IPS-18c (cell line): Measurements from ENCODE around the gene AQP11.
"Not testable (repeated sequence)": the region's sequence is repeated elsewhere in the genome, so short reads cannot be mapped to it uniquely, and the experiment has no call there.

Source experiments
- H3K4me3 ChIP-seq: 2 replicates; pipeline ENCODE4 v1.7.0; 2013; ENCODE audit warnings: low read depth, mild to moderate bottlenecking, low read length, moderate library complexity; ENCODE audit not compliant: insufficient read depth
- H3K9me3 ChIP-seq: one replicate; pipeline ENCODE4 v1.6.1; 2013; ENCODE audit warnings: mild to moderate bottlenecking, low read length, moderate library complexity; ENCODE audit not compliant: control insufficient read depth, insufficient read depth

The AQP11 gene, protein sequence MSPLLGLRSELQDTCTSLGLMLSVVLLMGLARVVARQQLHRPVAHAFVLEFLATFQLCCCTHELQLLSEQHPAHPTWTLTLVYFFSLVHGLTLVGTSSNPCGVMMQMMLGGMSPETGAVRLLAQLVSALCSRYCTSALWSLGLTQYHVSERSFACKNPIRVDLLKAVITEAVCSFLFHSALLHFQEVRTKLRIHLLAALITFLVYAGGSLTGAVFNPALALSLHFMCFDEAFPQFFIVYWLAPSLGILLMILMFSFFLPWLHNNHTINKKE

DNA sequence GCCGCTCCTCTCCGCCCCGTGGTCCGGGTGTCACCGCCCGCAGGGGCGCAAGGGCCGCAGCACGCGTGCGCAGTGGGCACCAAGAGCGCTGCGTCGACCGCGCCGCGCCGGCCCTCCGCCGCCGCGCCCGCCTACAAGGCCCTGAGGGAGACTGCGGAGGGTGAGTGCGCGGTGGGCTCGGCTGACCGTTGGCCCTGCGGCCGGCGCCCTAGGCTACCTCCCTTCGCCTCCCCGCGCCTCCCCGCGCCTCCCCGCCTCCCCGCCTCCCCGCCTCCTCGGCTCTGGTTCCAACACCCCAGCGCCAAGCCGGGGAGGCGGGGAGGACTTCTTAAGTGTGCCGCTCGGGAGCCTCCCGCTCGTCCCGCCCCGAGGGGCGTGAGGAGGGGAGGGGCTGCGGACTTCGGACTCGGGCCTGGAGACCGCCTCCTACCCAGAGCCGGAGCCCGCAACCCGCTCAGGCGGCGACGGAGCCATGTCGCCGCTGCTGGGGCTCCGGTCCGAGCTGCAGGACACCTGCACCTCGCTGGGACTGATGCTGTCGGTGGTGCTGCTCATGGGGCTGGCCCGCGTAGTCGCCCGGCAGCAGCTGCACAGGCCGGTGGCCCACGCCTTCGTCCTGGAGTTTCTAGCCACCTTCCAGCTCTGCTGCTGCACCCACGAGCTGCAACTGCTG is at the start of gene AQP11:
Gene AQP11 (plus strand): TSS at position 433 of the 673 bp plus-strand sequence. CDS start 40 bp downstream, at position 473.
- Histone ChIP-seq H3K9me3 (no peaks in the 10 kb centered on the region), H3K4me3 (peak within 1 kb of the TSS; percentile 77)

DNA sequence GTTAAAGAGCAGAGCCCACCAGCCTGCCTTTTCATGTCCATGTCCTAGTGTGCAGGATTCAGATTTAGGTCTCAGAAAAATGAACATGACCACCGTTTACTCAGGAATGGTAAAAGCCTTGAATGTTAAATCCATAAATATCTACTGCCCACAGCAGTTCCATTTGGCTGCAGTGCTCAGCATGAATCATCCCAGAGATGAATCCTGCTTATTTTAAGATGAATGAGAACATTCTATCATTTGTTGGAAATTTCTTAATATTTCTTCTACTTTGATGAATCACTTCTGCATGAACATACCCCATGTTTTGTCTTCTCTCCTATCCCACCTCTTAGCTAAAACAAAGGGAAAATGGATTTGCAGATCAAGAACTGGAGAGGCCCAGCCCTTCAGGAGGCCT is 47.5 kb upstream of the AQP11 start:
- Histone ChIP-seq H3K9me3 (peaks cover 3% of the 10 kb centered on the region), H3K4me3 (no peak overlapping the region)

DNA sequence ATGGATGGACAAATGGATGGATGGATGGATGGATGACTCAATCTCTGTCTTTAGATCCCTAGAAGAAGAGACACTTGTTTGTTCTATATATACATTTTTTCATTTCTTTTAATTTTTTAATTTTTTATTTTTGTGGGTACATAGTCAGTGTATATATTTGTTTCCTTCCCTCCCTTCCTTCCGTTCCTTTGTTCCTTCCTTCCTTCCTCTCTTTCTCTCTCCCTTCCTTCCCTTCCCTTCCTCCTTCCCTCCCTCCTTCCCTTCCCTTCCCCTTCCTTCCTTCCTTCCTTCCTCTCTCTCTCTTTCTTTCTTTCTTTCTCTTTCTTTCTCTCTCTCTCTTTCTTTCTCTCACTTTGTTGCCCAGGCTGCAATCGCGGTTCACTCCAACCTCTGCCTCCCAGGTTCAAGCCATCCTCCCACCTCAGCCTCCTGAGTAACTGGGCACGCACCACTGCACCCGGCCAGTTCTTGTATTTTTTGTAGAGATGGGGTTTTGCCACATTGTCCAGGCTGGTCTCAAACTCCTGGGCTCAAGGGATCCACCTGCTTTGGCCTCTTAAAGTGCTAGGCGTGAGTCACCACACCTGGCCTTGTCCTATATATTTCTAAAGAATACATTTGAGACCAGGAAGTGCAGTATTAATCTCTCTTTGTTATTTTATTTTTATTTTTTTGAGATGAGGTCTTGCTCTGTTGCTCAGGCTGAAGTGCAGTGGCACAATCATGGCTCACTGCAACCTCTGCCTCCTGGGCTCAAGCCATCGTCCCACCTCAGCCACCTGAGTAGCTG is 42.5 kb upstream of the AQP11 start:
- no peak overlapping the region for H3K4me3 ChIP-seq

DNA sequence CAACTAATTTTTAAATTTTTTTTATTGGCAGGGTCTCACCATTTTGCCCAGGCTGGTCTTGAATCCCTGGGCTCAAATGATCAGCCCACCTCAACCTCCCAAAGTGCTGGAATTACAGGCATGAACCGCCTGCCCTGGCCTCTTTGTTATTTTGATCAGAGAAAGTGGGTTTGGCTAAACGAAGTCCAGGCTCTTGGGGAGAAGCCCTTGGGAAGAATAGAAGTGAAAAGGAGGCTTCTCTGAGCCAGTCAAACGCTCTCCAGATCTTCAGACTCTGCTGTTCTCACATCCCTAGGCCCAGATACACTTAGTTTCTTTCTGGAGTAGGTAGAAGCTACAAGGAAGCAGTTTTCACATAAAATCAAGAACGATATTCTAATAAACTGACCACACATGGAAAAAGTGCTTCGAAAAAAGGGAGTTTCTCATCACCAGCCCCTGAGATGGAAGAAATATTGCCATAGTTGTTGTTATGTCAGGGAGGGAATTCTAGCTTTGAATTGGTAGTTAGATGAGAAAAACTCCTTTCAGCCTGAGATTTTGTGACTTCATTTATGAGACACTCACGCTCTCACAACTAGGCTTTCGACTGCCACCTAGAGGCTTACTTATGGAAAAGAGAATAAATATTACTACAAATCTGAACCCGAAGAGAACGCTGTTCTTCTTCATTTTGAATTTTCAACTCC is 41.7 kb upstream of the AQP11 start:
- Histone ChIP-seq H3K4me3 (no peak overlapping the region), H3K9me3 (peaks cover 2% of the 10 kb centered on the region)

More for the DNA sequence above, 42.5 kb upstream of the AQP11 start:
- H3K9me3 ChIP-seq: peaks cover 2% of the 10 kb centered on the region

DNA sequence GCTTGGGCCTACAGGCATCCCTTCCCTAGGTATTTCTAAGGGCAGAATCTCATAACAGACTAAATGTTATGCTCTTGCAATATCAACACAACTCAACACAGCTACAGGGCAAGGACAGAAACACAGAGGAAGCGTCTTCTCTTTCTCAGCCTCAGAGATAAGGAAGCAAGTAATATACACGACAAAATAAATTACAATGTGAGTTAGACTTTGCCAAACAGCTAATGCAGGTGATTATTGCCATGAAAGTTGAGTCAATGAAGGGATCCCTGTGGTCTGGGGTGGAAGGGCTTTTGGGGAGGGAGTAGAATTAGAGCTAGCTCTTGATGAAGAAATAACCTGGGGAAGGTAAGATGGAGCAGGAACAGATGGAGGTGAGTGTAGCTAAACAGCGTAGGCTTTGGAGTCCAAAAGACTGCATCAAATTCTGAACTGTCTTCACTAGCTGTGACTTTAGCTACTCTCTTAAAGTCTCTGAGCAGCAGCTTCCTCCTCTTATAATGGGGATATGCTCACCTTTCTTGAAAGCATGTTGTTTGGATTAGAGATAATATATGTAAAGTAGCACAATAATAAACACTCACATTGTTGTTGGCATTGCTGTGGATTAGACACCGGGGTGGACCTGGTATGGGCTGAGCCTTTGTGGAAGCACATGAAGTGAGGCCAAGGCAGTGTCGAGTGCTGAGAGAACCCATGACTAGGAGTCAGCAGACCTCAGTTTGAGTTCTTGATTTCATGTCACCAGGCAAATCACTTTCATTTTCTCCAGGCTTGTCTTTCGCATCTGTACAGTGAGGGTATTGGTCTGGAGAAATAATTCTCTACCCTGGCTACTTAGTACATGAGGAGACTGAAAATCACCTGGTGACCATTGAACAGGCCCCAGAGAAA is 41.0 kb upstream of the AQP11 start:
- Histone ChIP-seq H3K9me3 (peaks cover 2% of the 10 kb centered on the region), H3K4me3 (no peak overlapping the region)

DNA sequence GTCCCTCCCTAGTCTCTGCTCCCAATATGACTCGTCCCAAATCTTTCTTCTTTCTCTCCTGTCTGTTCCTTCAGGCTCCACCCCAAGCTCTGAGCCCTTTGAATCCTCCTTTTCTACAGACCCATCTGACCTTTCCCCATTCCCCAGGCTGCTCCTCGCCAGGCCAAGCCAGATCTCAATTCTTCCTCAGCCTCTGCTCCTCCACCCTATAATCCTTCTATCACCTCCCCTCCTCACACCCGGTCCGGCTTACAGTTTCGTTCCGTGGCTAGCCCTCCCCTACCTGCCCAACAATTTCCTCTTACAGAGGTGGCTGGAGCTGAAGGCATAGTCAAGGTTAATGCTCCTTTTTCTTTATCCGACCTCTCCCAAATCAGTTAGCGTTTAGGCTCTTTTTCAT is 38.3 kb upstream of the AQP11 start:
- not testable (repeated sequence) for H3K4me3 ChIP-seq, H3K9me3 ChIP-seq

DNA sequence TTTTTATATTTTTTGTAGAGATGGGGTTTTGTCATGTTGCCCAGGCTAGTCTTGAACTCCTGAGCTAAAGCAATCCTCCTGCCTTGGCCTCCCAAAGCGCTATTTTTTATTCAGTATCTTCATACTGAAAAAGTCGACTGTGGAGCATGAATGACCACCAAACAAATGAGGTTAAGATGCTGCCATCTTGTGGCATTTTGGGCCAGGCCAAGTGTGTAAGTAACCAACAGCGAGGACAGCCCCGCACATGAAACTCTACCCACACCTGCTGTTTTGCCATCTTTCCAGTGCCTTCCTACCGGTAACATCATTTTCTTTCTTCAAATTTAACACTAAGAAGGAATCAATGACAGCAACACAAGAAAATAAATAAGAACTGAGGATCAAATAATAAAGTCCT is 32.2 kb upstream of the AQP11 start:
- Histone ChIP-seq H3K4me3 (no peak overlapping the region), H3K9me3 (peaks cover 2% of the 10 kb centered on the region)

DNA sequence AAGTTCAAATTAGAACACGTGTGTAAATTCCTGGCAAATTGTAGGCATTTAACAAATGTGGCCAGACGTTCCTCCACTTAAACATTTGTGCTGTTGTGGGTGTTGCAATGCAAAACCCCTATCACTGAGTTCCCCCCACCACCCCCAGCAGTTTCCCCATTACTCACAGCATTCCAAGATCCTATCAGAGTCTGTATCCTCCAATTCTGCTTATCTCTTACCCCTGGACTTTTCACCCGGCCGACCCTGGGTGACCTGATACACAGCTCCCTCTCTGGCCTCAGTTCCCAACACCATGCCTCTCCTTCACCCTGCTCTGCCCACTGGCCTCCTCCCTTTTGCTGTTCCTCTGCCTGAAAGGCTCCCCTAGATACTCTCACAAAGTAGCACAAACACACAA is 31.4 kb upstream of the AQP11 start:
- Histone ChIP-seq H3K4me3 (no peak overlapping the region), H3K9me3 (peaks cover 2% of the 10 kb centered on the region)

DNA sequence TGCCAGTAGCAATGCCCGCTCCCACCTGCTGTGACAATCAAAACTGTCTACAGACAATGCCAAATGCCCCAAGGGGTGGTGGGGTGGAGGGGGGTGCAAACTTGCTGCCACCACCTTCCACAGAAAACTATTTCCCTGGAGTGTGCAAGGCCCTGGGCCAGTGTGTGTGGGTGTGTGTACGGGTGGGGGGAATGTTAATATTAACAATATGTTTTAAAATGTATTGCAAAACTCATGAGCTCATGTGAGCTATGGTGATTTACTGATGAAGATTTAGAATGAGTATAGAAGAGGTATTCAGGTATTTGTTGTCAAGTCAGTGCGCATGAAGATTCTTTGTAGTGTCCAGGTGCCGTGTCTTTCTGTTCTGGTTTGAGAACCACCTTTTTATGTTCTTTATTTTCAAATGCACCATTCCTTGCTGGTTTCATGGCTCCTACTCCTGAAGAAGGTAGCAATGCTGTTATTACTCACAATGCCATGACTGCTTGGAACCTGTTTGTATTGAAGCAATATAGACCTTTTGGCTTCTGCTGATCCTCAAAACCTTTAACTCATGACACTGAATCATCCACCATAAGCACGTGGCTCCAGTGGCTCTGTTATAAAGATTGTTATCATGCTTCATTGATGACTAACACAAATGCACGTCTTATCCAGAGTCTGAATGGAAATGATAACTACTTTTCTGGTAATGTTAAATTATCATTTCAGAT is 29.9 kb upstream of the AQP11 start:
- Histone ChIP-seq H3K4me3 (no peak overlapping the region), H3K9me3 (peaks cover 2% of the 10 kb centered on the region)

DNA sequence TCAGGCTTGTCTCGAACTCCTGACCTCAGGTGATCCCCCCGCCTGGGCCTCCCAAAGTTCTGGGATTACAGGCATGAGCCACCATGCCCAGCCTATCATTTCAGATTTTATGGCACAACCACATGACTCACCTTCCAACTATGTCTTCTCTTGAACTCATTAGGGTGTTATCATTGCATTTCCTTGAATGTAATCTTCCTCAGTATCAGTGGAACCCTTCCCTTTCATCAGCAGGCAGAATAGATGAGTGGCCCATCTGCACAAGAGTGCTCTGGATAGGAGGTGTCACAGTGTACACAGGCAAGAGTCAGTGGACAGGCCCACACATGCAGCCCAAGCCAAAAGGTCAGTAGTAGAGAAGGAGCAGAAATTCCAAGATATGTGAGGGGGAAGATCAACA is 29.1 kb upstream of the AQP11 start:
- Histone ChIP-seq H3K9me3 (peaks cover 1% of the 10 kb centered on the region), H3K4me3 (no peak overlapping the region)

DNA sequence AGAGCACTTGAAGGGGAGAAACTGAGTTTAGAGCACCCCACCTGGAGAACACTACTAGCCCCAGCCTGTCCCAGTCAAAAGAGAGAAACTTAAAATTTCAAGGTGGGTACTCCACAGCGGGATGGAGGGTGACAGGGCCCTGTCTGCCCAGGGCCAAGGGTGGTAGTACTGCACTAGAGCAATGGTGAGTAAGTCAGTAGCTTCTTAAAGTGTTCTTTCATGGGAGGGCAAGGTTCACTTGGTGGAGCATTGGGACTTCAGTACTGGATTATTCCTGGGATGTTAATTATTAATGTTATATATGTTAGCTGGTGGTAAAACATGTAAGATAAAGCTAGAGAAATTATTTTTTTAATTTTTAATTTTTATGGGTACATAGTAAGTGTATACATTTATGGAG is 28.5 kb upstream of the AQP11 start:
- no peak overlapping the region for H3K4me3 ChIP-seq
- H3K9me3 ChIP-seq: no peaks in the 10 kb centered on the region

DNA sequence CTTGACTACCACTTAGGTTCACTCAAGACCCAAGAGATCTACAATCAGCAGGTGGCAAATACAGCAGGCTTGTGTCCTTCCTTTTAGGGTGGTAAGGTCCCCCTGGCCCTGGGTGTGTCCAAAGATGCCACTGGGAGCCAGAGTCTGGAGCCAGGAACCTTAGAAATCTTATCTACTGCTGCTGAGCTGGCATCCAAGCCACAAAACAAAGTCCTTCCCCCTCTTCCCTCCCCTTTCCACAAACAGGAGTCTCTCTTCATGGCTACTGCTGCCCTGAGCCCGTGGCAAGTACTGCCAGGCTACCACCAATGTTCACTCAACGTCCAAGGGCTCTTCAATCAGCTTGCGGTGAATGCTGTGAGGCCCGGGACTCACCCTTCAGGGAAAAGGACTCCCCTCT is 21.4 kb upstream of the AQP11 start:
- H3K9me3 ChIP-seq: no peaks in the 10 kb centered on the region

DNA sequence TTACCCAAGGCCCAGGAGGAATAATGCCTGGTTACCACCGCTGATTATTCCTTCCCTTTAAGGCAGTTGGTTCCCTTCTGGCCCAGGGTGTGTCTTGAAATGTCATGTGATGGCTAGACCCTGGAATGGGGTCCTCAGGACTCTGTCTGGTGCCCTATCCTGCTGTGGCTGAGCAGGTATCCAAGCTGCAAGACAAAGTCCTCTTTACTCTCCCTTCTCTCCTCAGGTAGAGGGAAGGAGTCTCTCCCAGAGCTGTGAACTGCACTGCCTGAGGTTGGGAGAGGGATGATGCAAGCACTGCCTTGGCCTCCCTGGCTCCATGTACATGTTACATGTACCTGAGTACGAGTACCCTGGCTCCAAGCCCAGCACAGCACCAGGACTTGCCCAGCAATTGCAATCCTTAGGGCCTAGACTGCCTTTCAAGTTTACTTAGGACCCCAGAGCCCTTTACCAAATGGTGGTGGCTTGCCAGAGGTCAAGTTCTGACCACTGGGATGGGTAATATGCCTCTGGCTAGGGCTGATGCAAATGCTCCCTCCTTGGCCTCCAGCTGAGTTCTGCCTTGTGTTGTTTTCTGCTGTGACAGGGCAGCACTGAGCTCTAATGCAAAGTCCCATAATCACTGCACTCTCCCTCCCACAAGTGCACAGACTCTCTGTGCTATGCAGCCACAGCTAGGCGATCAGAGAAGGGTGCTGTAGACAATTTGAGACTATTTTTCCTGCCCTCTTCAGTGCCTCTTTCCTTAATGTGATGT is 20.7 kb upstream of the AQP11 start:
- H3K4me3 ChIP-seq: no peak overlapping the region
- no peaks in the 10 kb centered on the region for H3K9me3 ChIP-seq

More for the DNA sequence above, 21.4 kb upstream of the AQP11 start:
- H3K4me3 ChIP-seq: no peak overlapping the region

DNA sequence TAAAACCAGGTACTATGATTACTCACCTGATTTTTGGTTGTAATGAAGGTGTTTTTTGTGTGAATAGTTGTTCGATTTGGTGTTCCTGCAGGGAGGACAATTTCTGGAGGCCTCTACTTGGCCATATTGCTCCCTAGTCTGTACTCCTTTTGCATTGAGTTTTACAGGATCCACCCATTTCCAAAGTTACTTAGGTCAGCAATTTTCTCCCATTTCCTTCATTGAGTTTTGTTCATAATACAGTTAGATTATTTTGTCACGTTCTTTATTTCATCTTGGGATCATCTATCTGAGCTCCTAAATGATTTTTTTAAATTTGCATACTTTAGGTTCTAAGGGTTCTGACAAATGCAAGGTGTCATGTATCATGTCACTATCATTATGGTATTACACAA is 20.1 kb upstream of the AQP11 start:
- no peak overlapping the region for H3K4me3 ChIP-seq
- no peaks in the 10 kb centered on the region for H3K9me3 ChIP-seq

DNA sequence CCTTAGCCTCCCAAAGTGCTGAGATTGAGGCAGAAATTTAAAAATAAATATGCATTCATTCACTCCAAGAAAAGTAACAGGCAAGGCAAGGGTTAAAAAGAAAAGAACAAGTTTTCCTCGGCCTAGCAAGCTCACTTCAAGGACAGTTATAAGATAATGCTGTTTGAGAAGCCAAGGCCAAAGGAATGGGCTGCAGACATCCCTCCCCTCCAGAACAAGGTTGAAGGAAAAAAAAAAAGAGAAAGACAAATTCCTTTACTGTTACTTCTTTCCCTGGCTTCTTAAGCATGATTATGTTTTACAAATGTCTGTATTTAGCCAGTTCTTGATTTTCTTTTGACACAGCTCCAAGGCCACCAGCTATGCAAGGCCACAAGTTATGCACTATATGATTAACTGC is 18.9 kb upstream of the AQP11 start:
- not testable (repeated sequence) for H3K4me3 ChIP-seq, H3K9me3 ChIP-seq

DNA sequence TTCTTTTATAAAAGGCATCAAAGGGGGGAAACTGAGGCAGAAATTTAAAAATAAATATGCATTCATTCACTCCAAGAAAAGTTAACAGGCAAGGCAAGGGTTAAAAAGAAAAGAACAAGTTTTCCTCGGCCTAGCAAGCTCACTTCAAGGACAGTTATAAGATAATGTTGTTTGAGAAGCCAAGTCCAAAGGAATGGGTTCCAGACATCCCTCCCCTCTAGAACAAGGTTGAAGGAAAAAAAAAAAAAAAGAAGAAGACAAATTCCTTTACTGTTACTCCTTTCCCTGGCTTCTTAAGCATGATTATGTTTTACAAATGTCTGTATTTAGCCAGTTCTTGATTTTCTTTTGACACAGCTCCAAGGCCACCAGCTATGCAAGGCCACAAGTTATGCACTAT is 14.3 kb upstream of the AQP11 start:
- H3K4me3 ChIP-seq, H3K9me3 ChIP-seq: not testable (repeated sequence)
